ENCODE measurements around the gene CD209.

Gene CD209

DNA sequence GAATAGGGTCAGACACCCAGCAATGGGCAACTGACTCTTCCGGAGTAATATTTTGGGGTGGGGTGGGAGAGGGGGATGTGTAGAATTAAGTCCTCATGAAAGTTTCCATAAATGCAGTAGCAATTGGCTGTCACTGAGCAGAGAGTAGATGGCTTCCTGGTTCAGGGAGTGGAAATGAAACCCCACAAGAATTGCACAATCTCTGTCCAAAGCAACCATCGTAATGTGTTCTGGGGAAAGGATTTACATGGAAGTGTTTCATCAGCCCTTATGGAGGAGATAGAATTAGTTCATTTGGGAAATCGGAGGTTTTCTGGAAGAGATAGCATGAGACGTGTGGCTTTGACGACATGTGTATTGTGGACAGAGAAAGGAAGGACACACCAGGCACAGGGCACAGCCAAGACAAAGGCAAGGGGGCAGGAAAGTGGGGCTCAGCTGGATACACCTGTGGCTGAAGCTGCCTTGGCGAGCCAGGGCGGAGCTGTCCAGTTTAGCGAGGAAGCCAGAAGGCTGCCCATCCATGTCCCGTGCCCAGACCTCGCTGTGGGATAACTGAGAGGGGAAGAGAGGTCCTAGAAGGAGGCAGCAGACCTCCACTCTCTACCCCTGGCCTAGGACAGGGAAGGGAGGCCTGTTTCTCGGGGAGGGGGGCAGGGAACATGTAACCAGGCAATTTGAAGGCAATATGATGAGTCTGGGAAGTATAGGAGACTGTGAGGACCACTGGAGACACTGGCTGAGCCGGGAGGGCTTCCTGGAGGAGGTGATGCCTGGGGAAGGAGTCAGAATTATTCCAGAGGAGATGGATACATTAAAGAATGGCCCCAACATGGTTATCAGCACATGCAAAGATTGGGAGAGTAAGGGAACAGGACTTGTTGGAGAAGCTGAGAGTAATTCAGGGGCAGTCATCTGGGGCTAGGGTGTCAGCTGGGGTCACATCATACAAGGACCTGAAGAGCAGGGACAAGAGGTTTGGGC lies 12.8 kb downstream of the CD209 start:
- TF ChIP-seq, protein P1, sequence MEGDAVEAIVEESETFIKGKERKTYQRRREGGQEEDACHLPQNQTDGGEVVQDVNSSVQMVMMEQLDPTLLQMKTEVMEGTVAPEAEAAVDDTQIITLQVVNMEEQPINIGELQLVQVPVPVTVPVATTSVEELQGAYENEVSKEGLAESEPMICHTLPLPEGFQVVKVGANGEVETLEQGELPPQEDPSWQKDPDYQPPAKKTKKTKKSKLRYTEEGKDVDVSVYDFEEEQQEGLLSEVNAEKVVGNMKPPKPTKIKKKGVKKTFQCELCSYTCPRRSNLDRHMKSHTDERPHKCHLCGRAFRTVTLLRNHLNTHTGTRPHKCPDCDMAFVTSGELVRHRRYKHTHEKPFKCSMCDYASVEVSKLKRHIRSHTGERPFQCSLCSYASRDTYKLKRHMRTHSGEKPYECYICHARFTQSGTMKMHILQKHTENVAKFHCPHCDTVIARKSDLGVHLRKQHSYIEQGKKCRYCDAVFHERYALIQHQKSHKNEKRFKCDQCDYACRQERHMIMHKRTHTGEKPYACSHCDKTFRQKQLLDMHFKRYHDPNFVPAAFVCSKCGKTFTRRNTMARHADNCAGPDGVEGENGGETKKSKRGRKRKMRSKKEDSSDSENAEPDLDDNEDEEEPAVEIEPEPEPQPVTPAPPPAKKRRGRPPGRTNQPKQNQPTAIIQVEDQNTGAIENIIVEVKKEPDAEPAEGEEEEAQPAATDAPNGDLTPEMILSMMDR (IDR thresholded peaks at IDR 0.05; ENCODE audit: low read depth, low read length): no peak
- in situ Hi-C loops (cut with HindIII; ENCODE audit: low sequenced_read_pairs): no loop called here
- DNase-seq (ENCODE audit: low read depth, low spot score): no peak
- no peak overlapping the region for H3K4me3 ChIP-seq (ENCODE audit: low read depth, low read length)

DNA sequence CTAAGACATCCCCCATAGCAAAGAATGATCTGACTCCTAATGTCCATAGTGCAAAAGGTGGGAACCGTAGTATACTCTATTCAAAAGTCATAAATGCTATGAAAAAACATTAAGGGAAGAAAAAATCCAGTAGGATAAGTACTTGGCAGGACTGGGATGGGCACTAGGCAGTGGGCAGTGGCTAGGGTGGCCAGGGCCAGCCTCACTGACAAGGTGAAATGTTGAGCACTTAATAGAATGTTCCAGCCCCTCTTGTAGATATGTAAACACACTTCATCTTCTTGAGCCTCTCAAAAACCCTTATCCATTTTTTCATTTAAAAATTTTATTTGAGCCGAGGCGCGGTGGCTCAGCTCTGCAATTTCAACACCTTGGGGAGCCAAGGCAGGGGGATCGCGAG lies 14.0 kb downstream of the CD209 start:
- DNase-seq (ENCODE audit: low read depth, low spot score): no peak
- TF ChIP-seq, protein P1 (IDR thresholded peaks at IDR 0.05; ENCODE audit: low read depth, low read length): no peak
- in situ Hi-C loops (cut with HindIII; ENCODE audit: low sequenced_read_pairs): no loop called here
- no peak overlapping the region for H3K4me3 ChIP-seq (ENCODE audit: low read depth, low read length)

DNA sequence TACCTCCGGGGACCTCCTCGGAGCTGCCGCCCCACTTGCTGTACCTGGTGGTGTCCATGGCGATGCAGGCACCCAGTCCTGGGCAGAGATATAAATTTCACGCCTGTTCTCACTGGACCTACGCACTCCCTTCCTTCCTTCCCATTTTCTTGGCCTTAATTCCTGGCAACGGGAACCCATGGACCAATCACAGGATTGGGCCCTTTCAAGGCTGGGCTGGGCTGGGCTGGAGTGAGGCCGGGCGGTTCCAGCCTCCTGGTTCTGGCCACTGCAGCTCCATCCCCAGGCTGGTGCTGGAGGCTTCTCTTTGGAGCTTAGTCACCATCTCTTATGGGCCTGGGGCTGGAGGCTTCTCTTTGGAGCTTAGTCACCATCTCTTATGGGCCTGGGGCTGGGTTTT lies 15.3 kb downstream of the CD209 start, which contains the start of gene CLEC4G:
TSS of gene CLEC4G (minus strand) at position 66 of the 400 bp plus-strand sequence. CDS start at position 58, 8 bp downstream.
- no peak for DNase-seq (ENCODE audit: low read depth, low spot score)
- no peak within 1 kb of the TSS for H3K4me3 ChIP-seq (ENCODE audit: low read depth, low read length)
- TF ChIP-seq, protein P1 (IDR thresholded peaks at IDR 0.05; ENCODE audit: low read depth, low read length): no peak
- in situ Hi-C loops (cut with HindIII; ENCODE audit: low sequenced_read_pairs): no loop called here

DNA sequence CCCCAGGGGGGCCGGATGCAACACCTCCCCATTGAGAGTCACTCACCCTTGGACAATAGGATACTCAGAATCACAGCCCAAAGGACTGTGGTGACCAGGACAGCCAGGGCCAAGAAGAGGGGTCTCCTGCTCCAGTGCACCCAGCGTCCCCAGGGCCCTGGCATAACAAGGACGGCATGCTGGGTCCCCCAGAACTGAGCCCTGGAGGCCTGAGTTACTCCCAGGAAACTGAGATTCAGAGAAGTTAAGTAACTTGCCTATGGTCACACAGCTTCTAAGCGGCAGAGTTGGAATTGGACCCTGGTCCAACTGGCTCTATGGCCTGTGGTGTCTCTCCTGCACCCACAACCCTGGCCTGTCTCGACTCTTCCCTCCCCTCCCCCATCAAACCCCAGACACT lies 15.7 kb downstream of the CD209 start:
- H3K4me3 ChIP-seq (ENCODE audit: low read depth, low read length): no peak overlapping the region
- TF ChIP-seq, protein P1 (IDR thresholded peaks at IDR 0.05; ENCODE audit: low read depth, low read length): no peak
- in situ Hi-C loops (cut with HindIII; ENCODE audit: low sequenced_read_pairs): no loop called here
- no peak for DNase-seq (ENCODE audit: low read depth, low spot score)

DNA sequence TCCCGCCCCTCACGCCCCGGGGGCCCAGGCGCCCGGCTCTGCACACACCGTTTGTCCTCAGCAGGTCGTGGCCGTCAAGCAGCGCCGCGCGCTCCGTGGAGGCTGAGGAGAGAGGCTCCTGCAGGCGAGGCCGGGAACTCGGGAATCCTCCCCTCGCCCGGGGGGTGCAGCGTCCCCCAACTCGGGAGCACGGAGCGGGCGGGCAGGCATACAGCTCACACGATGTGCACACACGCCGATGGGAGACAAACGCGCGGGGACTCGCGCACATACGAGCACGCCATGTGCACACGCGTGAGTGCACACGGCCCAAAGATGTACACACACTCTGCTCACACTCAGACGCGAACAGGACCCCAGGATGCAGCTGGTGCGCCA lies 16.1 kb downstream of the CD209 start:
- no peak overlapping the region for H3K4me3 ChIP-seq (ENCODE audit: low read depth, low read length)
- in situ Hi-C loops (cut with HindIII; ENCODE audit: low sequenced_read_pairs): no loop called here
- DNase-seq (ENCODE audit: low read depth, low spot score): no peak
- TF ChIP-seq, protein P1 (IDR thresholded peaks at IDR 0.05; ENCODE audit: low read depth, low read length): no peak

DNA sequence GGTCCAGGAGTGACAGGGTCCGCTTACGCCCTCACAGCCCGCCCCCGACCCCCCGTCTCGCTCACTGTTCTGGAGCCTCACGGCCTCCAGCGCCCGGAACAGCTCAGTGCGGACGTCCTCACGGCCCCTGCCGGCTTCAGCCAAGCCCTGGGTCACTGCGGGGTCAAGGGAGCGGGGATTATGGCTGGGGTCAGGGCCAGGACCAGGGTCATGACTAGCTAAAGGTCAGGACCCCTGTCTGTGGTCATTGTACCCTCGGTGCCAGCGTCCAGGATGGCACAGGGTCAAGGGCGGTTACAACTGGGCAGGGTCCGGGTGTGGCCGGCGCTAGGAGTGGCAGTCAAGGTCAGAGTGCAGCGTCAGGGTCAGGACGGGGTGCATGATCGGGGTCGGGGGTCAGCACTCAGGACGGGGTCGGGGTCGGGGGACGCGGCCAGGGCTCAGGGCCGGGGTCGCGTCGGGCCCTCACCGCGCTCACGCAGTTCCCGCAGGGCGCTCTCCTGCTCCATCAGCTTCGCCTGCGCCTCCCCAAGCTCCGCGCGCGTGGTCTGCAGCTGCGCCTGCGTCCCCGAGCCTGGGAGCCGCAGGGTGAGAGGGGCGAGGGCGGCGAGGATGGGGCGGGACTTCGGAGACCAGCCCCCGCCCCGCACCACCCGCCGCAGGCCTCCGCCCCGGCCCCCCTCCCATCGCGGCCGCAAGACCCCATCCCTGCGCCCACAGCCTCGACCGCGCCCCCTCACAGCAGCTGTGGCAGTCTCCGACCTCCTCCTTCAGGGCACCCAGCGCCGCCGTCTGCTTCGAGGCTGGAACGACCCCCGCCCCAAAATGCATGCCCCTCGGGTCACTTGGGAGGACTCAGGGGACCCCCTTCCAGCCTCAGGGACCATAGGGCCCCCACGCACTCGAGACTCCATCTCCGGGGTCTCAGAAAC lies 16.8 kb downstream of the CD209 start:
- no peak overlapping the region for H3K4me3 ChIP-seq (ENCODE audit: low read depth, low read length)
- in situ Hi-C loops (cut with HindIII; ENCODE audit: low sequenced_read_pairs): no loop called here
- TF ChIP-seq, protein P1 (IDR thresholded peaks at IDR 0.05; ENCODE audit: low read depth, low read length): no peak
- no peak for DNase-seq (ENCODE audit: low read depth, low spot score)

Data from astrocyte of the spinal cord (primary cell).